WERI-Rb-1 (cell line): ENCODE measurements around the gene PRSS57.

Experiments used
- DNase-seq: peaks from one replicate; pipeline ENCODE4 v3.0.0-alpha.2; 2020
- H3K27ac ChIP-seq: fragments of 250-450 bp; sonication (Bioruptor Pico); 2 replicates; pipeline ENCODE4 v1.5.1; 2020; ENCODE audit warnings: mild to moderate bottlenecking, moderate library complexity
- H3K27me3 ChIP-seq: fragments of 250-450 bp; sonication (Bioruptor Pico); 2 replicates; pipeline ENCODE4 v1.5.1; 2021; ENCODE audit warnings: mild to moderate bottlenecking, low read depth, moderate library complexity; ENCODE audit not compliant: insufficient read depth, severe bottlenecking
- H3K36me3 ChIP-seq: fragments of 250-450 bp; sonication (Bioruptor Pico); 2 replicates; pipeline ENCODE4 v1.5.1; 2020; ENCODE audit warnings: mild to moderate bottlenecking, moderate library complexity
- H3K4me3 ChIP-seq: 2 replicates; pipeline ENCODE4 v1.5.1; 2011; ENCODE audit warnings: low read depth, mild to moderate bottlenecking, control low read depth, low read length
- H3K9me3 ChIP-seq: fragments of 250-450 bp; sonication (Bioruptor Pico); 2 replicates; pipeline ENCODE4 v1.5.1; 2021; ENCODE audit warnings: mild to moderate bottlenecking, moderate library complexity; ENCODE audit not compliant: severe bottlenecking
- CTCF ChIP-seq: IDR thresholded peaks from 2 replicates; pipeline ENCODE4 v1.5.1; 2011; ENCODE audit warnings: low read depth, mild to moderate bottlenecking, control low read depth, inconsistent platforms, low read length

The PRSS57 gene

GRCh38 chr19:718991-719512, 23.8 kb upstream of the PRSS57 start:
- H3K36me3 ChIP-seq: peaks cover 5% of the 10 kb centered on the region; the same call in 1 of the 2 replicates
- no peak for DNase-seq
- no peaks in the 10 kb centered on the region for H3K9me3 ChIP-seq
- no peaks in the 10 kb centered on the region for H3K27me3 ChIP-seq
- H3K4me3 ChIP-seq: no peak overlapping the region
- no peak overlapping the region for H3K27ac ChIP-seq
- no peak for TF ChIP-seq CTCF

- DNase-seq: no peak
- Histone ChIP-seq H3K27ac (no peak overlapping the region), H3K4me3 (no peak overlapping the region)
These were observed 23.1 kb upstream of the PRSS57 start for GRCh38 chr19:718251-718951.

GRCh38 chr19:715347-715746, 20.1 kb upstream of the PRSS57 start:
- H3K27me3 ChIP-seq: no peaks in the 10 kb centered on the region
- H3K4me3 ChIP-seq: no peak overlapping the region
- no peak for TF ChIP-seq CTCF
- no peaks in the 10 kb centered on the region for H3K9me3 ChIP-seq
- H3K36me3 ChIP-seq: peaks cover 14% of the 10 kb centered on the region
- H3K27ac ChIP-seq: no peak overlapping the region
- DNase-seq: no peak

More at GRCh38 chr19:718251-718951, 23.1 kb upstream of the PRSS57 start:
- H3K9me3 ChIP-seq: no peaks in the 10 kb centered on the region
- no peaks in the 10 kb centered on the region for H3K27me3 ChIP-seq
- peaks cover 5% of the 10 kb centered on the region; the same call in 1 of the 2 replicates for H3K36me3 ChIP-seq
- TF ChIP-seq CTCF: no peak

- no peaks in the 10 kb centered on the region for H3K27me3 ChIP-seq
- H3K9me3 ChIP-seq: no peaks in the 10 kb centered on the region
- H3K4me3 ChIP-seq: peak overlapping the region; percentile 85
- peak overlapping the region; percentile 89 for H3K27ac ChIP-seq
- peak; percentile 63 for DNase-seq
- peaks cover 10% of the 10 kb centered on the region for H3K36me3 ChIP-seq
- no peak for TF ChIP-seq CTCF
These were observed 16.0 kb upstream of the PRSS57 start for GRCh38 chr19:711254-711653.

GRCh38 chr19:710767-711166, 15.5 kb upstream of the PRSS57 start:
- H3K27me3 ChIP-seq: no peaks in the 10 kb centered on the region
- TF ChIP-seq CTCF: no peak
- peak overlapping the region; percentile 85 for H3K4me3 ChIP-seq
- DNase-seq: peak; percentile 46
- no peaks in the 10 kb centered on the region for H3K9me3 ChIP-seq
- peaks cover 10% of the 10 kb centered on the region for H3K36me3 ChIP-seq
- peak overlapping the region; percentile 89 for H3K27ac ChIP-seq
